RWPE1 (cell line): ENCODE measurements around the gene IER5L.

Experiments
- CTCF ChIA-PET: fragments of 350-600 bp; sonication (Branson Sonifier 250); formaldehyde crosslinking; extraction: SDS; loops from one replicate; lab custom pipeline; 2021; lab: Yijun Ruan, JAX
- POLR2A ChIA-PET: fragments of 400-600 bp; formaldehyde crosslinking; extraction: SDS; loops from one replicate; lab custom pipeline; 2020; ENCODE audit warnings: antibody characterized with exemption; ENCODE audit not compliant: low non-redundant PET; lab: Yijun Ruan, JAX
- DNase-seq: peaks from one replicate; pipeline ENCODE4 v3.0.0; 2012; ENCODE audit warnings: low spot score
- H3K27ac ChIP-seq: fragments of 450-650 bp; 2 replicates; pipeline ENCODE4 v1.5.1; 2017
- CTCF ChIP-seq: fragments of 450-650 bp; conservative IDR thresholded peaks from 2 replicates; pipeline ENCODE4 v1.5.1; 2017; ENCODE audit warnings: low read depth, mild to moderate bottlenecking

IER5L gene

GRCh38 chr9:129146441-129146941, 31.6 kb downstream of the IER5L start:
- CTCF ChIA-PET: interaction anchor here (0.6 to 5.4 kb wide), 4 partner anchors 27 to 575 kb away, joined by 3 to 63 read pairs (median 4); no protein-coding TSS in a partner anchor
- no peak for DNase-seq
- no peak for TF ChIP-seq CTCF
- H3K27ac ChIP-seq: peak overlapping the region; percentile 100
- POLR2A ChIA-PET: no interaction called here

GRCh38 chr9:129145841-129146292, 32.2 kb downstream of the IER5L start:
- TF ChIP-seq CTCF: no peak
- no peak for DNase-seq
- peak overlapping the region; percentile 100 for H3K27ac ChIP-seq
- ChIA-PET CTCF (interaction anchor here (0.6 to 5.4 kb wide), 2 partner anchors 28 to 66 kb away, joined by 3 to 63 read pairs; no protein-coding TSS in a partner anchor), POLR2A (no interaction called here)

GRCh38 chr9:129145316-129145715, 32.7 kb downstream of the IER5L start:
- TF ChIP-seq CTCF: no peak
- peak overlapping the region; percentile 100 for H3K27ac ChIP-seq
- DNase-seq: no peak
- POLR2A ChIA-PET: no interaction called here
- CTCF ChIA-PET: interaction anchor here (0.6 to 5.4 kb wide), 4 partner anchors 13 to 470 kb away, joined by 3 to 63 read pairs (median 4); no protein-coding TSS in a partner anchor

GRCh38 chr9:129143031-129143927, 34.8 kb downstream of the IER5L start:
- ChIA-PET CTCF (interaction anchor here (0.6 to 5.4 kb wide), 24 partner anchors 8 to 1908 kb away, joined by 3 to 63 read pairs (median 5); no protein-coding TSS in a partner anchor), POLR2A (interaction anchor here (0.6 to 1.0 kb wide), 4 partner anchors 24 to 40 kb away, joined by 3 to 4 read pairs (median 4); partner anchors contain the start of gene IER5L)
- peak; percentile 95 for DNase-seq
- TF ChIP-seq CTCF: peak; percentile 98
- peak overlapping the region; percentile 100 for H3K27ac ChIP-seq

- CTCF ChIA-PET: interaction anchor here (0.6 to 5.4 kb wide), 22 partner anchors 9 to 1908 kb away, joined by 3 to 63 read pairs (median 5); no protein-coding TSS in a partner anchor
- POLR2A ChIA-PET: interaction anchor here (0.6 to 1.0 kb wide), 4 partner anchors 25 to 41 kb away, joined by 3 to 4 read pairs (median 4); partner anchors contain the start of gene IER5L
- H3K27ac ChIP-seq: peak overlapping the region; percentile 100
- no peak for TF ChIP-seq CTCF
- DNase-seq: no peak
Observed at GRCh38 chr9:129142138-129142935, 35.7 kb downstream of the IER5L start.
